HepG2 (cell line): ENCODE measurements around the gene PC.

ENCODE experiments used
- ESRRA ChIP-seq: sonication (generic); formaldehyde crosslinking; IDR thresholded peaks from 2 replicates; pipeline ENCODE4 v1.5.1; 2020; ENCODE audit warnings: mild to moderate bottlenecking, low read depth, missing genetic modification reagents
- ZBTB8A ChIP-seq: sonication (generic); formaldehyde crosslinking; IDR thresholded peaks from 2 replicates; pipeline ENCODE4 v1.4.0; 2020; ENCODE audit warnings: mild to moderate bottlenecking, low read depth, missing genetic modification reagents, borderline replicate concordance
- ZNF274 ChIP-seq: sonication (generic); formaldehyde crosslinking; IDR thresholded peaks from 2 replicates; pipeline ENCODE4 v1.5.1; 2020; ENCODE audit warnings: mild to moderate bottlenecking, missing genetic modification reagents
- TF ChIP-seq, protein P1 (sequence below), 2 experiments: sonication (generic) in 1 of 2; formaldehyde crosslinking in 1 of 2; IDR thresholded peaks; 2 replicates each; pipeline versions ENCODE4 v1.5.1 to v1.6.1; 2011 to 2020; ENCODE audit warnings: borderline replicate concordance in 1 of 2, low read depth in 1 of 2, low read length in 1 of 2, mild to moderate bottlenecking in 1 of 2, missing genetic modification reagents in 1 of 2, moderate library complexity in 1 of 2

DNA sequence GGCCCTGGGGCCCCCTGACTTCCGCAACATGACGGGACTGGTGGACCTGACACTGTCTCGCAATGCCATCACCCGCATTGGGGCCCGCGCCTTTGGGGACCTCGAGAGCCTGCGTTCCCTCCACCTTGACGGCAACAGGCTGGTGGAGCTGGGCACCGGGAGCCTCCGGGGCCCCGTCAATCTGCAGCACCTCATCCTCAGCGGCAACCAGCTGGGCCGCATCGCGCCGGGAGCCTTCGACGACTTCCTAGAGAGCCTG lies 100.3 kb downstream of the PC start:
- TF ChIP-seq ZNF274 (CRISPR knock-in tag) = no peak
- no peak for TF ChIP-seq ZBTB8A
- TF ChIP-seq, protein P1, sequence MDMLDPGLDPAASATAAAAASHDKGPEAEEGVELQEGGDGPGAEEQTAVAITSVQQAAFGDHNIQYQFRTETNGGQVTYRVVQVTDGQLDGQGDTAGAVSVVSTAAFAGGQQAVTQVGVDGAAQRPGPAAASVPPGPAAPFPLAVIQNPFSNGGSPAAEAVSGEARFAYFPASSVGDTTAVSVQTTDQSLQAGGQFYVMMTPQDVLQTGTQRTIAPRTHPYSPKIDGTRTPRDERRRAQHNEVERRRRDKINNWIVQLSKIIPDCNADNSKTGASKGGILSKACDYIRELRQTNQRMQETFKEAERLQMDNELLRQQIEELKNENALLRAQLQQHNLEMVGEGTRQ (IDR thresholded peaks at IDR 0.05; ENCODE audit: low read depth, low read length) = no peak
- TF ChIP-seq, protein P1 (CRISPR knock-in tag; IDR thresholded peaks at IDR 0.05; ENCODE audit: borderline replicate concordance) = no peak
- no peak for TF ChIP-seq ESRRA (CRISPR knock-in tag)
